IgD-negative memory B cell (primary cell): ENCODE measurements around the gene TAC3. TPM values are rescaled to one million over a fixed set of nuclear protein-coding genes. Genes with fewer than 3 reads are reported as not detected.
"Not testable (repeated sequence)": the region's sequence is repeated elsewhere in the genome, so short reads cannot be mapped to it uniquely, and the experiment has no call there.

ENCODE experiments used
- H3K27ac Mint-ChIP-seq, 3 donors: one replicate each; pipeline ENCODE4 v1.8.0; 2020 to 2022; ENCODE audit warnings: mild to moderate bottlenecking in 3 of 3, mixed read lengths in 3 of 3, moderate library complexity in 1 of 3
- H3K27me3 Mint-ChIP-seq: one replicate; pipeline ENCODE4 v1.8.0; 2021; ENCODE audit warnings: mixed read lengths
- H3K36me3 Mint-ChIP-seq: one replicate; pipeline ENCODE4 v1.8.0; 2020; ENCODE audit warnings: mild to moderate bottlenecking, mixed read lengths
- H3K4me1 Mint-ChIP-seq, 3 donors: one replicate each; pipeline ENCODE4 v1.8.0; 2020 to 2022; ENCODE audit warnings: mixed read lengths in 3 of 3, mild to moderate bottlenecking in 1 of 3
- H3K4me3 Mint-ChIP-seq, 4 donors: one replicate each; pipeline ENCODE4 v1.8.0; 2020 to 2022; ENCODE audit warnings: mild to moderate bottlenecking in 4 of 4, mixed read lengths in 4 of 4, moderate library complexity in 3 of 4
- H3K9me3 Mint-ChIP-seq, 3 donors: one replicate each; pipeline ENCODE4 v1.8.0; 2020 to 2021; ENCODE audit warnings: mixed read lengths in 3 of 3, mild to moderate bottlenecking in 1 of 3
- polyA plus RNA-seq: library from polyadenylated mRNA; unstranded; fragments of 300-500 nt; fragmentation: Illumina TruSeq; gene quantifications from one replicate; pipeline ENCODE4 v1.2.3, GENCODE V29; 2021

The TAC3 gene
- polyA plus RNA-seq, 1 donor from 2014 or later: not detected

DNA sequence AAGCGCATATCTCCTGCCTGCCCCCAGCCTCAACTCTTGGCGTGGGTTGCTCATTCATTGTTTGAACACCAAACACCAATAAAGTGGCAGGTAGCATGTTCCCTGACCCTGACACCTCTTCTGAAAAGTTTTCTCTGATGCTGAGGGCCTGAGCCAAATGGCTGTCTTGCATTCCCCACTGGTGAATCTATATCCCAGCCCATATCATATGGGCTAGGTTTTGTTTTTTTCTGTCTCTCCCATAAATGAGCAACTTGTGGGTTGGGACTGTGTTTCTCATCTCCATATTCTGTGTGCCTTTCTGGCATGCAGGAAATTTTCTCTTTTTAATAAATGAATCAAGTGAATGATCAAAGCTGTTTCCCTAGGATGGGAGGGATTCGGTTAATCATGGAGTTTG is 28.6 kb upstream of the TAC3 start:
- H3K9me3 Mint-ChIP-seq: no peaks in the 10 kb centered on the region

GRCh38 chr12:57044468-57044867 is 28.1 kb upstream of the TAC3 start:
- H3K36me3 Mint-ChIP-seq: no peaks in the 10 kb centered on the region
- H3K9me3 Mint-ChIP-seq: no peaks in the 10 kb centered on the region

More for the DNA sequence above, 28.6 kb upstream of the TAC3 start:
- Mint-ChIP-seq H3K36me3 (no peaks in the 10 kb centered on the region), H3K27me3 (peaks cover 4% of the 10 kb centered on the region), H3K27ac (no peak overlapping the region), H3K4me3 (no peak overlapping the region), H3K4me1 (peaks cover 16 to 22% (median 20%) of the 10 kb centered on the region in 3 donors)

GRCh38 chr12:57042695-57043094 is 26.4 kb upstream of the TAC3 start:
- Mint-ChIP-seq H3K27me3 (peaks cover 4% of the 10 kb centered on the region), H3K36me3 (no peaks in the 10 kb centered on the region), H3K4me1 (peaks cover 13 to 19% (median 16%) of the 10 kb centered on the region in 3 donors), H3K9me3 (no peaks in the 10 kb centered on the region), H3K4me3 (no peak overlapping the region), H3K27ac (no peak overlapping the region)

More at GRCh38 chr12:57044468-57044867, 28.1 kb upstream of the TAC3 start:
- Mint-ChIP-seq H3K4me1 (peaks cover 16 to 22% (median 19%) of the 10 kb centered on the region in 3 donors), H3K27me3 (peaks cover 4% of the 10 kb centered on the region), H3K27ac (no peak overlapping the region), H3K4me3 (no peak overlapping the region)

GRCh38 chr12:57040750-57041149 is 24.4 kb upstream of the TAC3 start:
- Mint-ChIP-seq H3K4me1 (peaks cover 0 to 3% (median 0%) of the 10 kb centered on the region in 3 donors), H3K9me3 (no peaks in the 10 kb centered on the region), H3K4me3 (no peak overlapping the region), H3K27me3 (no peaks in the 10 kb centered on the region), H3K36me3 (no peaks in the 10 kb centered on the region), H3K27ac (no peak overlapping the region)

DNA sequence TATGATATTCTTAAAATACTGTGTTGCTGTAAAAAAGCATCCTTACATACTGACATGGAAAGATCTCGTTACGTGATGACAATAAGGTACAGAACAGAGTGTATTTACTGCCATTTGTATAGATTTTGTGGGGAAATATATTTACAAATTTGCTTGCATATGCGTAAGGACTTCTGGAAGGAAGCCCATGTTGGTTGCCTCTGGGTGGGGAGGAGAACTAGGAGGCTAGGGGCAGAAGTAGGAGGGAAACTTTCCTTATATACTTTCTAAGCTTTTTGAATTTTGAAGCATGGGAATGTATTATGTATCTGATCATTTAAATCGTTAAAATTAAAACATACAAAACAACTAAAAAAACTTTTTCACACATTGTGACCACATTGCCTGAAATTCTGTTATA is 23.9 kb upstream of the TAC3 start:
- no peaks in the 10 kb centered on the region for H3K27me3 Mint-ChIP-seq
- H3K4me1 Mint-ChIP-seq: peaks cover 0 to 1% (median 0%) of the 10 kb centered on the region in 3 donors
- H3K27ac Mint-ChIP-seq: peak overlapping the region in 1 of 3 donors; percentile 65
- no peaks in the 10 kb centered on the region for H3K36me3 Mint-ChIP-seq
- H3K9me3 Mint-ChIP-seq: no peaks in the 10 kb centered on the region
- no peak overlapping the region for H3K4me3 Mint-ChIP-seq

GRCh38 chr12:57039016-57039798 is 22.9 kb upstream of the TAC3 start:
- Mint-ChIP-seq H3K9me3 (no peaks in the 10 kb centered on the region), H3K27ac (no peak overlapping the region), H3K4me3 (no peak overlapping the region)

GRCh38 chr12:57037264-57037663 is 20.9 kb upstream of the TAC3 start:
- H3K4me3 Mint-ChIP-seq: no peak overlapping the region
- no peaks in the 10 kb centered on the region for H3K9me3 Mint-ChIP-seq
- no peaks in the 10 kb centered on the region for H3K27me3 Mint-ChIP-seq
- no peaks in the 10 kb centered on the region for H3K36me3 Mint-ChIP-seq
- no peak overlapping the region for H3K27ac Mint-ChIP-seq
- H3K4me1 Mint-ChIP-seq: no peaks in the 10 kb centered on the region

More at GRCh38 chr12:57039016-57039798, 22.9 kb upstream of the TAC3 start:
- H3K4me1 Mint-ChIP-seq: no peaks in the 10 kb centered on the region
- no peaks in the 10 kb centered on the region for H3K36me3 Mint-ChIP-seq
- H3K27me3 Mint-ChIP-seq: no peaks in the 10 kb centered on the region

DNA sequence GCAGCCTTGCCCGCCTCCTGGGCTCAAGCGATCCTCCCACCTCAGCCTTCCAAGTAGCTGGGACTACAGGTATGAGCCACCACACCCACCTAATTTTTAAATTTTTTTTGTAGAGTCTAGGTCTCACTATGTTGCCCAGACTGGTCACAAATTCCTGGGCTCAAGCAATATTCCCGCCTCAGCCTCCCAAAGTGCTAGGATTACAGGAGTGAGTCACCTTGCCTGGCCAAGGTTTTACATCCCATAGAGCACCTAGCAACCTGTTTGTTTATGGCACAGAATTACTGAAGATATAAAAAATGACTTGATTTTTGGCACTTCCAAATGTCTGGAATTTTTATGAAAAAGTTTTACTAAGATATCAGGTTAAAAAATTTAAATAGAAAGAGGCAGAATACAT is 17.1 kb upstream of the TAC3 start:
- Mint-ChIP-seq H3K9me3 (no peaks in the 10 kb centered on the region), H3K27ac (no peak overlapping the region), H3K27me3 (no peaks in the 10 kb centered on the region), H3K36me3 (no peaks in the 10 kb centered on the region), H3K4me1 (peaks cover 7 to 11% (median 7%) of the 10 kb centered on the region in 3 donors), H3K4me3 (no peak overlapping the region)

- no peak overlapping the region for H3K4me3 Mint-ChIP-seq
- peaks cover 7 to 15% (median 8%) of the 10 kb centered on the region in 3 donors for H3K4me1 Mint-ChIP-seq
- peak overlapping the region in 1 of 3 donors; percentile 13 for H3K27ac Mint-ChIP-seq
Observed at GRCh38 chr12:57031789-57032188, 15.5 kb upstream of the TAC3 start.

DNA sequence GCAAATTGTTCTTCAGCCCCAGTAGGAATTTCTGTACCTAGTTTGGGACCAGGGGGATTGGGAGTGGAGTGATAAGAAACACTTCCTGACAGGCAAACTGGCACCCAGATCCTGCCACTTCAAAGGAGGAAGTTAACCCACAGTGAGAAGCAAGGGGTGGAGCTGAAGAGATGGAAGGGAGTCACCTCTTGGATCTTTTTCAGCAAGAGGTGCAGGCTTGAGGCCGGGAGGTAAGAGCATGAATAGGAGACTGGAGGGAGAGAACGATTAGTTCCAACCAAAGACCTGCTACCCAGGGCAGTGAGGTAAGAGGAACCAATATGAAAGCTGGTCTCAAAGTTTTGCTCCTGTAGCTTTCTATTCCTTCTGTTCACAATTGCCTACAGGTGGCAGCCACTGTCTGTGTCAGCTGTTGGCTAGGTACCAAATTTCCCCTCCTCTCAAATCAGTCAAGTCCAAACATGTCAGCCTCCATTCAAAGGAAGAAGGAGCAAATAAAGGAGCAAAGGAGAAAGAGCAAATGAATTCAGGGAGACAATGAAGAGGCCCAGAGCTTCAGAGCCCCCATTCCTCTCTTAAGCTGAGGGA is 14.9 kb upstream of the TAC3 start:
- Mint-ChIP-seq H3K27me3 (no peaks in the 10 kb centered on the region), H3K4me1 (peaks cover 7 to 15% (median 8%) of the 10 kb centered on the region in 3 donors), H3K36me3 (no peaks in the 10 kb centered on the region), H3K27ac (no peak overlapping the region), H3K4me3 (peak overlapping the region in 2 of 4 donors; percentile 43 to 77), H3K9me3 (no peaks in the 10 kb centered on the region)

More at GRCh38 chr12:57031789-57032188, 15.5 kb upstream of the TAC3 start:
- no peaks in the 10 kb centered on the region for H3K9me3 Mint-ChIP-seq
- no peaks in the 10 kb centered on the region for H3K27me3 Mint-ChIP-seq
- no peaks in the 10 kb centered on the region for H3K36me3 Mint-ChIP-seq

GRCh38 chr12:57029457-57029856 is 13.1 kb upstream of the TAC3 start:
- Mint-ChIP-seq H3K9me3 (no peaks in the 10 kb centered on the region), H3K27ac (no peak overlapping the region), H3K27me3 (no peaks in the 10 kb centered on the region), H3K4me3 (no peak overlapping the region), H3K36me3 (no peaks in the 10 kb centered on the region), H3K4me1 (peaks cover 7 to 15% (median 8%) of the 10 kb centered on the region in 3 donors)

DNA sequence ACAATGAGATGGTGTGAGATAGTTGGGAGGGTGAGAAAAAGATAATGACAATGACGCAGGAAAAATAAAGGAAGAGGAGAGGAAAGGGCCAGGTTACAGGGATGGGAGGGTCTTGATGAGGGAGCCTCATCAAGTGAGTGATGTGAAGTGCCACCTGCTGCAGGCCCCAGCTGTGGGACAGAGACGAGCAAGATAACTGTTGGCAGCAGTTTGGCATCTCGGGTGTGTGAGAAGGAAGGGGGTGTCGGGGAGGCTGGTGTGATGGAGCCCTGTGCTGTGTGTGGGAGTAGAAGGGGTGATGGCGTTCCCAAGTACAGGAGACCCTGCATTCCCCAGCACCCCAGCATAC is 11.4 kb upstream of the TAC3 start:
- H3K36me3 Mint-ChIP-seq: no peaks in the 10 kb centered on the region
- H3K4me1 Mint-ChIP-seq: peaks cover 7 to 15% (median 8%) of the 10 kb centered on the region in 3 donors
- no peaks in the 10 kb centered on the region for H3K9me3 Mint-ChIP-seq
- H3K27me3 Mint-ChIP-seq: no peaks in the 10 kb centered on the region
- peak overlapping the region in 1 of 3 donors; percentile 11 for H3K27ac Mint-ChIP-seq
- H3K4me3 Mint-ChIP-seq: no peak overlapping the region

GRCh38 chr12:57027011-57027804 is 10.9 kb upstream of the TAC3 start:
- Mint-ChIP-seq H3K4me1 (peaks cover 7 to 15% (median 8%) of the 10 kb centered on the region in 3 donors), H3K27me3 (no peaks in the 10 kb centered on the region), H3K36me3 (no peaks in the 10 kb centered on the region), H3K27ac (peak overlapping the region in 1 of 3 donors; percentile 11), H3K9me3 (no peaks in the 10 kb centered on the region), H3K4me3 (no peak overlapping the region)

- Mint-ChIP-seq H3K27ac (no peak overlapping the region), H3K9me3 (no peaks in the 10 kb centered on the region), H3K36me3 (no peaks in the 10 kb centered on the region), H3K27me3 (no peaks in the 10 kb centered on the region), H3K4me3 (no peak overlapping the region), H3K4me1 (peaks cover 0 to 6% (median 3%) of the 10 kb centered on the region in 3 donors)
Observed at GRCh38 chr12:57025196-57025595, 8.9 kb upstream of the TAC3 start.

DNA sequence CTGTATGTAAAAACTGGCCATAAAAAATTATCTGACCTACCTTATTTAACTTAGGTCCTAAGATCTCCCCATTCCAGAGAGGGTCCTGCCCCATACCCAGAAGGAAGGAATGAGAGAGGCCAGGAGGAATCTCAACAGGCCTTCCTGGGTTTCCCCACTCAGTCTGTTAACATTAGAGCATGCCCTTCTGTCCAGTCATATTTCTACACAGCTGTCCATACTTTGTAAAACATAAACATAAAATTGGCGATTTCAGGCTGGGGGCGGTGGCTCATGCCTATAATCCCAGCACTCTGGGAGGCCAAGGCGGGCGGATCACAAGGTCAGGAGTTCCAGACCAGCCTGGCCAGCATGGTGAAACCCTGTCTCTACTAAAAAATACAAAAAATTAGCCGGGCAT is 6.0 kb upstream of the TAC3 start:
- not testable (repeated sequence) for H3K4me3 Mint-ChIP-seq, H3K9me3 Mint-ChIP-seq, H3K4me1 Mint-ChIP-seq, H3K36me3 Mint-ChIP-seq, H3K27me3 Mint-ChIP-seq
- H3K27ac Mint-ChIP-seq: peak overlapping the region in 1 of 3 donors; percentile 67
